Adrenal gland (tissue), 5 donors: ENCODE results near the gene IGFBP4.

ENCODE experiments used
- CTCF ChIP-seq, 6 experiments: fragments of 450-650 bp in 4 of 6; fragments of 200-600 bp in 2 of 6; sonication (generic) in 1 of 6; IDR thresholded peaks; 1 replicate in 5 of 6; 2 replicates in 1 of 6; pipeline versions ENCODE4 v1.5.1 to v1.8.0; 2016 to 2021; ENCODE audit warnings: antibody characterized with exemption in 6 of 6, mild to moderate bottlenecking in 2 of 6, moderate library complexity in 1 of 6
- POLR2A ChIP-seq, 2 donors: fragments of 450-650 bp; IDR thresholded peaks; one replicate each; pipeline ENCODE4 v1.6.1; 2017; ENCODE audit warnings: antibody characterized with exemption in 2 of 2, mild to moderate bottlenecking in 2 of 2, moderate library complexity in 1 of 2
- donor health status: DM: no; HTN: no; CAD: no.

DNA sequence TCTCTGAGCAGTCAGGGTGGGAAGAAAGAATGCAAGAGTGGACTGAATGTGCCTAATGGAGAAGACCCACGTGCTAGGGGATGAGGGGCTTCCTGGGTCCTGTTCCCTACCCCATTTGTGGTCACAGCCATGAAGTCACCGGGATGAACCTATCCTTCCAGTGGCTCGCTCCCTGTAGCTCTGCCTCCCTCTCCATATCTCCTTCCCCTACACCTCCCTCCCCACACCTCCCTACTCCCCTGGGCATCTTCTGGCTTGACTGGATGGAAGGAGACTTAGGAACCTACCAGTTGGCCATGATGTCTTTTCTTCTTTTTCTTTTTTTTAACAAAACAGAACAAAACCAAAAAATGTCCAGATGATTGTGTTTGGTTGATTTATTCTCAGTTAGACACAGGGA is 14.1 kb downstream of the IGFBP4 start:
- TF ChIP-seq CTCF (IDR thresholded peaks at IDR 0.05): no peak
- TF ChIP-seq POLR2A (IDR thresholded peaks at IDR 0.05): no peak
